22Rv1 (cell line): ENCODE measurements around the gene RBPJL.

Experiments used
- H3K27ac ChIP-seq: fragments of 450-650 bp; 2 replicates; pipeline ENCODE4 v1.5.1; 2017
- CTCF ChIP-seq: fragments of 450-650 bp; IDR thresholded peaks from 2 replicates; pipeline ENCODE4 v1.5.1; 2017; ENCODE audit warnings: mild to moderate bottlenecking
- ZFX ChIP-seq: fragments of 450-650 bp; IDR thresholded peaks from 2 replicates; pipeline ENCODE4 v1.6.1; 2017; ENCODE audit warnings: antibody characterized with exemption, borderline replicate concordance

Gene RBPJL

GRCh38 chr20:45288376-45288775 lies 18.3 kb upstream of the RBPJL start:
- TF ChIP-seq CTCF (no peak), ZFX (no peak)
- no peak overlapping the region for H3K27ac ChIP-seq

- H3K27ac ChIP-seq: no peak overlapping the region
- TF ChIP-seq ZFX (no peak), CTCF (no peak)
These were observed 17.8 kb upstream of the RBPJL start for GRCh38 chr20:45288860-45289259.

GRCh38 chr20:45289942-45290676 lies 16.5 kb upstream of the RBPJL start:
- no peak overlapping the region for H3K27ac ChIP-seq
- no peak for TF ChIP-seq ZFX
- no peak for TF ChIP-seq CTCF

- TF ChIP-seq CTCF: peak; percentile 90
- TF ChIP-seq ZFX: no peak
- H3K27ac ChIP-seq: no peak overlapping the region
These were observed 15.8 kb upstream of the RBPJL start for GRCh38 chr20:45290677-45291355.

- no peak for TF ChIP-seq CTCF
- no peak for TF ChIP-seq ZFX
- no peak overlapping the region for H3K27ac ChIP-seq
These were observed 15.1 kb upstream of the RBPJL start for GRCh38 chr20:45291526-45291925.

- no peak overlapping the region for H3K27ac ChIP-seq
- TF ChIP-seq ZFX (no peak), CTCF (no peak)
These were observed 14.3 kb upstream of the RBPJL start for GRCh38 chr20:45292343-45292742.
